ENCODE measurements around the gene PHF2.

GRCh38 chr9:93587284-93587650, 10.9 kb downstream of the PHF2 start:
- TF ChIP-seq CTCF (IDR thresholded peaks at IDR 0.05 in 8 of 11, conservative IDR thresholded peaks at IDR 0.05 in 3 of 11): no peak
- TF ChIP-seq POLR2AphosphoS5 (IDR thresholded peaks at IDR 0.05): no peak

Measured in spleen (tissue), 7 donors.